Esophagus squamous epithelium (tissue), 5 donors: ENCODE results near the gene LGI1. TPM values are rescaled to one million over a fixed set of nuclear protein-coding genes. Genes with fewer than 3 reads are reported as not detected.

Source experiments
- DNase-seq: peaks from one replicate; lab custom pipeline; 2025; lab: John Stamatoyannopoulos, UW
- H3K27ac ChIP-seq, 4 donors: fragments of 200-600 bp; sonication (generic); one replicate each; pipeline ENCODE4 v1.5.1; 2016 to 2019; ENCODE audit warnings: mild to moderate bottlenecking in 1 of 4
- H3K27me3 ChIP-seq, 4 donors: fragments of 200-600 bp; sonication (generic); 1 replicate in 3 of 4; 2 replicates in 1 of 4; pipeline versions ENCODE4 v1.5.1 to v1.6.0; 2017 to 2021; ENCODE audit warnings: antibody characterized with exemption in 1 of 4
- H3K36me3 ChIP-seq, 3 donors: fragments of 200-600 bp; sonication (generic); one replicate each; pipeline ENCODE4 v1.5.1; 2016 to 2019
- H3K4me1 ChIP-seq, 3 donors: fragments of 200-600 bp; sonication (generic); one replicate each; pipeline ENCODE4 v1.5.1; 2017 to 2019
- H3K4me3 ChIP-seq, 4 donors: fragments of 200-600 bp; sonication (generic); 1 replicate in 3 of 4; 2 replicates in 1 of 4; pipeline ENCODE4 v1.5.1; 2016 to 2019; ENCODE audit warnings: mild to moderate bottlenecking in 2 of 4, moderate library complexity in 1 of 4
- H3K9me3 ChIP-seq, 3 donors: fragments of 200-600 bp; sonication (generic); one replicate each; pipeline ENCODE4 v1.5.1; 2016 to 2019
- CTCF ChIP-seq, 6 experiments: fragments of 450-650 bp in 4 of 6; fragments of 200-600 bp in 2 of 6; sonication (generic) in 2 of 6; IDR thresholded peaks; one replicate each; pipeline ENCODE4 v1.5.1; 2016 to 2019; ENCODE audit warnings: antibody characterized with exemption in 6 of 6, mild to moderate bottlenecking in 4 of 6, moderate library complexity in 4 of 6
- POLR2A ChIP-seq, 4 donors: fragments of 450-650 bp; IDR thresholded peaks; one replicate each; pipeline ENCODE4 v1.6.1; 2017; ENCODE audit warnings: antibody characterized with exemption in 4 of 4, mild to moderate bottlenecking in 4 of 4, moderate library complexity in 3 of 4
- WGBS, 2 donors: methylation state at CpG; one replicate each; pipeline ENCODE4 v1.1.5; 2018; 5-methylcytosine and 5-hydroxymethylcytosine counted together
- intact Hi-C: fragments of 100-400 bp; cut with DNase I; formaldehyde crosslinking; loops from one replicate; pipeline ENCODE4 v1.15.0; 2022
- total RNA-seq, 4 donors: library from RNA; depleted of rRNA; stranded (reverse); fragments of >200 nt; gene quantifications; one replicate each; pipeline ENCODE4 v1.1.0, GENCODE V29; 2016
- donor health status: DM: yes; HTN: yes; CAD: no.

The LGI1 gene
- 1 to 10 TPM in 1 of 4 donors, under 1 TPM in 1, not detected in 2; 0.41 to 2.9 TPM for total RNA-seq

- Histone ChIP-seq H3K9me3 (no peaks in the 10 kb centered on the region), H3K36me3 (no peaks in the 10 kb centered on the region), H3K27me3 (peaks cover 0 to 29% (median 0%) of the 10 kb centered on the region in 4 donors), H3K27ac (peak within 1 kb of the TSS; percentile 30 to 80 (median 62)), H3K4me1 (peaks cover 0 to 28% (median 8%) of the 10 kb centered on the region in 3 donors), H3K4me3 (peak within 1 kb of the TSS; percentile 5 to 53 (median 31))
- TF ChIP-seq POLR2A (IDR thresholded peaks at IDR 0.05) (peak in 1 of 4 donors; percentile 12), CTCF (IDR thresholded peaks at IDR 0.05) (no peak)
- 30 to 41% methylated on average over 10 to 16 of the region's 16 CpGs for WGBS, 2 donors
- DNase-seq: no peak
- intact Hi-C loops: no loop called here
Measured at GRCh38 chr10:93757801-93758507, at the start of gene LGI1. TSS of gene LGI1 (plus strand) at chr10:93757936. CDS start at chr10:93758145, 209 bp downstream.

- Histone ChIP-seq H3K9me3 (no peaks in the 10 kb centered on the region), H3K4me3 (no peak overlapping the region), H3K36me3 (no peaks in the 10 kb centered on the region), H3K27ac (no peak overlapping the region), H3K27me3 (no peaks in the 10 kb centered on the region), H3K4me1 (no peaks in the 10 kb centered on the region)
- WGBS, 2 donors: 77 to 78% methylated on average over 5 of the region's 5 CpGs
- no peak for DNase-seq
- intact Hi-C loops: no loop called here
- TF ChIP-seq CTCF (IDR thresholded peaks at IDR 0.05) (no peak), POLR2A (IDR thresholded peaks at IDR 0.05) (no peak)
Measured at GRCh38 chr10:93710333-93710909, 47.3 kb upstream of the LGI1 start.

- H3K9me3 ChIP-seq: no peaks in the 10 kb centered on the region
- WGBS, 2 donors: 50 to 51% methylated on average over 3 of the region's 3 CpGs
- no peaks in the 10 kb centered on the region for H3K36me3 ChIP-seq
- no peak for DNase-seq
- TF ChIP-seq POLR2A (IDR thresholded peaks at IDR 0.05) (no peak), CTCF (IDR thresholded peaks at IDR 0.05) (no peak)
- no peak overlapping the region for H3K4me3 ChIP-seq
- no peaks in the 10 kb centered on the region for H3K27me3 ChIP-seq
- no peaks in the 10 kb centered on the region for H3K4me1 ChIP-seq
- no peak overlapping the region for H3K27ac ChIP-seq
- intact Hi-C loops: no loop called here
Measured at GRCh38 chr10:93711891-93712290, 45.8 kb upstream of the LGI1 start.

GRCh38 chr10:93712593-93712992 is 45.1 kb upstream of the LGI1 start:
- H3K4me1 ChIP-seq: no peaks in the 10 kb centered on the region
- H3K27me3 ChIP-seq: no peaks in the 10 kb centered on the region
- H3K9me3 ChIP-seq: no peaks in the 10 kb centered on the region
- no peak overlapping the region for H3K27ac ChIP-seq
- H3K36me3 ChIP-seq: no peaks in the 10 kb centered on the region
- no peak overlapping the region for H3K4me3 ChIP-seq
- intact Hi-C loops: no loop called here
- 31 to 56% methylated on average over 2 of the region's 2 CpGs for WGBS, 2 donors
- no peak for DNase-seq
- TF ChIP-seq POLR2A (IDR thresholded peaks at IDR 0.05) (no peak), CTCF (IDR thresholded peaks at IDR 0.05) (no peak)

- no peaks in the 10 kb centered on the region for H3K36me3 ChIP-seq
- 67 to 77% methylated on average over 5 of the region's 5 CpGs for WGBS, 2 donors
Measured at GRCh38 chr10:93715345-93715744, 42.4 kb upstream of the LGI1 start.

More at GRCh38 chr10:93715345-93715744, 42.4 kb upstream of the LGI1 start:
- Histone ChIP-seq H3K27ac (no peak overlapping the region), H3K27me3 (peaks cover 0 to 4% (median 0%) of the 10 kb centered on the region in 4 donors), H3K4me3 (no peak overlapping the region), H3K9me3 (no peaks in the 10 kb centered on the region), H3K4me1 (no peaks in the 10 kb centered on the region)
- intact Hi-C loops: no loop called here
- no peak for DNase-seq
- no peak for TF ChIP-seq CTCF (IDR thresholded peaks at IDR 0.05)
- no peak for TF ChIP-seq POLR2A (IDR thresholded peaks at IDR 0.05)
